Lower lobe of right lung (tissue), 2 donors: Measurements from ENCODE around the gene CFAP100. TPM values are rescaled to one million over a fixed set of nuclear protein-coding genes. Genes with fewer than 3 reads are reported as not detected.

Source experiments
- ATAC-seq, 2 donors: fragments of 200-7000 bp; cut with Tn5 transposase; one replicate each; pipeline ENCODE4 v1.9.1; 2020 to 2022; ENCODE audit warnings: mild to moderate bottlenecking in 2 of 2, moderate library complexity in 2 of 2
- DNase-seq: peaks from one replicate; pipeline ENCODE4 v3.0.0-alpha.2; 2020
- H3K27ac ChIP-seq: fragments of 200-600 bp; one replicate; pipeline ENCODE4 v1.8.0; 2022
- H3K27me3 ChIP-seq: fragments of 200-600 bp; one replicate; pipeline ENCODE4 v1.8.0; 2022; ENCODE audit warnings: low read depth
- H3K36me3 ChIP-seq: fragments of 200-600 bp; one replicate; pipeline ENCODE4 v1.8.0; 2022; ENCODE audit warnings: mild to moderate bottlenecking
- H3K4me1 ChIP-seq: fragments of 200-600 bp; one replicate; pipeline ENCODE4 v1.8.0; 2022
- H3K4me3 ChIP-seq: fragments of 200-600 bp; one replicate; pipeline ENCODE4 v1.8.0; 2022; ENCODE audit warnings: mild to moderate bottlenecking
- H3K9me3 ChIP-seq: fragments of 200-600 bp; one replicate; pipeline ENCODE4 v1.8.0; 2022
- CTCF ChIP-seq: fragments of 200-600 bp; IDR thresholded peaks from one replicate; pipeline ENCODE4 v1.8.0; 2022; ENCODE audit warnings: antibody characterized with exemption, mild to moderate bottlenecking
- intact Hi-C: fragments of 100-400 bp; cut with DNase I; formaldehyde crosslinking; loops from one replicate; pipeline ENCODE4 v1.11.0; 2022
- total RNA-seq: library from RNA; stranded (reverse); fragmentation: NEBNext Ultra II Directional; extraction: Animal tissue kit (Norgen Biotek cat#: 25700); gene quantifications from one replicate; pipeline ENCODE4 v1.2.1, GENCODE V29; 2021
- donor health status: DM: no; HTN: yes; CAD: no; lungs with severe emphysema.

CFAP100 gene
- total RNA-seq, 1 donor from 2014 or later = 21.5 TPM

GRCh38 chr3:126480206-126480605 is 85.5 kb downstream of the CFAP100 start:
- no peak for TF ChIP-seq CTCF
- Histone ChIP-seq H3K27me3 (no peaks in the 10 kb centered on the region), H3K9me3 (no peaks in the 10 kb centered on the region), H3K36me3 (no peaks in the 10 kb centered on the region), H3K4me3 (no peak overlapping the region), H3K4me1 (peaks cover 5% of the 10 kb centered on the region), H3K27ac (no peak overlapping the region)
- DNase-seq = peak; percentile 34
- no peak for ATAC-seq
- intact Hi-C loops = no loop called here

DNA sequence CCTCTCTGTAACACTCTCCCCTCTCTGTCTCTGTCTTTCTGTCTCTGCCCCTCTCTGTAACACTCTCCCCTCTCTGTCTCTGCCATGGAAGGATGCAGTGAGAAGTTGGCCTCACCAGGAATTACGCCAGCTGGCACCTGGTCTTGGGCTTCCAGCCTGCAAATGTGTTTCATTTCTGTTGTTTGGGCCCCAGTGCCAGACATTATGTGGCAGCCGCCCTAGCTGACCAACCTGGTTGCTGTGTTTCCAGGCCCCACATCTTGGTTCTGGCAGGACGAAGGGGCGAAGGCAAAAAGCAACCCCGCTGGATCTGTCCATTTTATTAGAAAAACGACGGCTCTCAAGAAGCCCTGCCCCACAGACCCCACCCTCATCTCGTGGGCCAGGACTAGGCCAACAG is 86.2 kb downstream of the CFAP100 start:
- no peak for TF ChIP-seq CTCF
- DNase-seq = no peak

GRCh38 chr3:126481808-126482502 is 87.2 kb downstream of the CFAP100 start:
- Histone ChIP-seq H3K4me1 (no peaks in the 10 kb centered on the region), H3K27me3 (no peaks in the 10 kb centered on the region), H3K9me3 (no peaks in the 10 kb centered on the region), H3K27ac (no peak overlapping the region), H3K36me3 (no peaks in the 10 kb centered on the region), H3K4me3 (no peak overlapping the region)
- ATAC-seq (no peak), DNase-seq (peak; percentile 43)
- intact Hi-C loops = no loop called here
- no peak for TF ChIP-seq CTCF

More for the DNA sequence above, 86.2 kb downstream of the CFAP100 start:
- Histone ChIP-seq H3K9me3 (no peaks in the 10 kb centered on the region), H3K36me3 (no peaks in the 10 kb centered on the region), H3K4me1 (peaks cover 5% of the 10 kb centered on the region), H3K27ac (no peak overlapping the region), H3K4me3 (no peak overlapping the region), H3K27me3 (no peaks in the 10 kb centered on the region)
- intact Hi-C loops = no loop called here
- ATAC-seq = no peak

DNA sequence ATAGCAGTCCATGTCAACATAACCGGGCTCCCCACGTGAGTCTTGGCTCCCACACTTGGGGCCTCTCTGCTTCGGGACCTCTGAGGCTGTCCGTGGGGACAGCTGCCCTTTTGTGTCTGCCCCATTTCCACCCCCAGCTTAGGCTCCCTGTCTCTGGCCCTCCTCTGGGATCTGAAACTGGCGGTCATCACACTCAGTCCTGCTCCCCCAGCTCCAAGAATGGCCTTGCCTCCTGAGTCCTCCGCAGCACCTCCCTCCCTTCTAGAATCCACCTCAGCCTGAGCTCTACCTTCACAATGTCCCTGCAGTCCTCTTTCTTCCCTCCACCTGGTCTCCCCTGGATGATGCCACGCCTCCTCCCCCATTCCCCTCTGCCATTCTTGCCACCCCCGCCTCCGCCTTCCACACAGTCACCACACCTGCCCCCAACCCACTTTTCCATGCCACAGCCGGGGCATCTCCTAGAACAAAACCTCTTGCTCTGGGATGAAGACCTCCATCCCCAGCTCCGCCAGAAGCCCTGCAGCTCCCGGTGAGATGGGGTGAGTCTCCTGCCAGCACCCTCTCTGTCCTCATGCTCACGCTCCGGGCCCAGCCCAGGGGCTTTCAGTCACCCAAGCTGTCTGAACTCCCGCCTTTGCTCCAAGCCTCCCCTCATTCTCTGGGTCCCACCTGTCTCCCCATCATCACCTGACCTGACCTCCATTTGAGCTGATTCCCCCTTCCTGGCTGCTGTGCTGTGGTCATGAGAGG is 88.0 kb downstream of the CFAP100 start:
- ATAC-seq (no peak), DNase-seq (no peak)
- Histone ChIP-seq H3K27ac (no peak overlapping the region), H3K4me3 (no peak overlapping the region), H3K4me1 (no peaks in the 10 kb centered on the region), H3K36me3 (no peaks in the 10 kb centered on the region), H3K27me3 (no peaks in the 10 kb centered on the region), H3K9me3 (no peaks in the 10 kb centered on the region)
- TF ChIP-seq CTCF = no peak
- intact Hi-C loops = no loop called here

DNA sequence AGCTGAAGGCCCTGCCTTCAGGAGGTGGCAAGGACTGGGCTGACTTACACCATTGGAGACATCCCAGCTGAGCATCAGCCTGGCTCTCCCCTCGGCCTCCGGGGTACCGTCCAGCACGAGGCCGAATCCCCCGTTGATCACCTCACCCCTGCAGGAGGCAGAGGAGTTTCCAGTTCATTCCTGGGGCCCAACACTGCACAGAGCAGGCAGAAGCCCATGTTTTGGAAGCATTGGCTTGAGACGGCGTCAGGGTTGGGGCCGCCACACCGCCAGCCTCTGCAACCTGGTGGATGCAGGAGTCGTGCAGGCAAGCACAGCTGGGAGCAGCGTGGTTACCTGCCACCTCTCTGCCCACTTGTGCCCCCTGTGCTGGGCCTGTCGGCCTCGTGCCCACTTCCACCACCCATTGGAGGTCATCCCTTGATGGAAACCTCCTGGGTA is 88.6 kb downstream of the CFAP100 start:
- Histone ChIP-seq H3K4me3 (no peak overlapping the region), H3K36me3 (no peaks in the 10 kb centered on the region), H3K27ac (no peak overlapping the region), H3K9me3 (no peaks in the 10 kb centered on the region), H3K27me3 (no peaks in the 10 kb centered on the region), H3K4me1 (no peaks in the 10 kb centered on the region)
- ATAC-seq (no peak), DNase-seq (peak; percentile 36)
- TF ChIP-seq CTCF = no peak
- intact Hi-C loops = no loop called here
